IMR-90 (cell line): ENCODE results near the gene HEYL. TPM values are rescaled to one million over a fixed set of nuclear protein-coding genes. Genes with fewer than 3 reads are reported as not detected.

Experiments used
- ATAC-seq: fragments of 200-7000 bp; cut with Tn5 transposase; 2 replicates; pipeline ENCODE4 v1.9.1; 2020; ENCODE audit warnings: low read depth, mild to moderate bottlenecking, moderate library complexity
- BruUV-seq: library from RNA; stranded (reverse); fragments of 400-500 nt; replicated peaks from 2 replicates; lab custom pipeline; 2021; lab: Mats Ljungman, UMichigan
- CTCF ChIA-PET: fragments of 300-600 bp; formaldehyde crosslinking; extraction: SDS; loops from one replicate; lab custom pipeline; 2021; ENCODE audit warnings: antibody characterized with exemption; lab: Yijun Ruan, JAX
- POLR2A ChIA-PET: fragments of 300-600 bp; sonication (Branson Sonifier 250); formaldehyde crosslinking; loops from one replicate; lab custom pipeline; 2022; ENCODE audit warnings: antibody characterized with exemption; ENCODE audit not compliant: unreplicated experiment; lab: Charles Lee
- DNase-seq: peaks from one replicate; pipeline ENCODE4 v3.0.0; 2013
- H2AFZ ChIP-seq: replicated peaks from 2 replicates; pipeline ENCODE3; 2013; ENCODE audit warnings: low read length, mild to moderate bottlenecking; ENCODE audit not compliant: poor library complexity
- H2AK5ac ChIP-seq: 2 replicates; pipeline ENCODE4 v1.6.1; 2013; ENCODE audit warnings: low read depth, low read length, inconsistent platforms
- H2AK9ac ChIP-seq: replicated peaks from 2 replicates; pipeline ENCODE3; 2013; ENCODE audit warnings: mild to moderate bottlenecking, low read depth, low read length, moderate library complexity; ENCODE audit not compliant: poor library complexity
- H2BK120ac ChIP-seq: 2 replicates; pipeline ENCODE4 v1.6.1; 2013; ENCODE audit warnings: low read depth, low read length, inconsistent platforms
- H2BK15ac ChIP-seq: 3 replicates; pipeline ENCODE4 v1.6.1; 2013; ENCODE audit warnings: low read depth, low read length, inconsistent platforms
- H2BK20ac ChIP-seq: 2 replicates; pipeline ENCODE4 v1.6.1; 2013; ENCODE audit warnings: low read depth, mild to moderate bottlenecking, inconsistent platforms, low read length, moderate library complexity
- H2BK5ac ChIP-seq: 2 replicates; pipeline ENCODE4 v1.6.1; 2013; ENCODE audit warnings: mild to moderate bottlenecking, low read depth, low read length, inconsistent platforms; ENCODE audit not compliant: poor library complexity, severe bottlenecking
- H3K14ac ChIP-seq: replicated peaks from 2 replicates; pipeline ENCODE4 v1.6.1; 2013; ENCODE audit warnings: low read depth, low read length, inconsistent platforms
- H3K18ac ChIP-seq: 2 replicates; pipeline ENCODE4 v1.6.1; 2013; ENCODE audit warnings: low read depth, low read length, control low read depth
- H3K23ac ChIP-seq: 2 replicates; pipeline ENCODE4 v1.6.1; 2013; ENCODE audit warnings: low read depth, low read length, inconsistent platforms
- H3K27ac ChIP-seq: 2 replicates; pipeline ENCODE4 v1.5.1; 2013; ENCODE audit warnings: mild to moderate bottlenecking, control low read depth, low read length; ENCODE audit not compliant: insufficient read depth
- H3K27me3 ChIP-seq: 2 replicates; pipeline ENCODE4 v1.6.1; 2013; ENCODE audit warnings: low read length; ENCODE audit not compliant: control insufficient read depth, insufficient read depth
- H3K36me3 ChIP-seq: 2 replicates; pipeline ENCODE4 v1.6.1; 2013; ENCODE audit warnings: low read length, mixed read lengths; ENCODE audit not compliant: control insufficient read depth, insufficient read depth
- H3K4ac ChIP-seq: 2 replicates; pipeline ENCODE4 v1.6.1; 2013; ENCODE audit warnings: low read depth, low read length, inconsistent platforms
- H3K4me1 ChIP-seq: 2 replicates; pipeline ENCODE4 v1.6.1; 2013; ENCODE audit warnings: low read length, mixed read lengths; ENCODE audit not compliant: control insufficient read depth, insufficient read depth
- H3K4me2 ChIP-seq: 2 replicates; pipeline ENCODE4 v1.6.1; 2013; ENCODE audit warnings: low read depth, mild to moderate bottlenecking, control low read depth, low read length, moderate library complexity
- H3K4me3 ChIP-seq: 2 replicates; pipeline ENCODE4 v1.5.1; 2013; ENCODE audit warnings: low read depth, mild to moderate bottlenecking, control low read depth, low read length, moderate library complexity; ENCODE audit not compliant: insufficient read depth
- H3K56ac ChIP-seq: 2 replicates; pipeline ENCODE4 v1.6.1; 2013; ENCODE audit warnings: low read length, inconsistent platforms; ENCODE audit not compliant: insufficient read depth; ENCODE audit errors: extremely low read depth
- H3K79me1 ChIP-seq, 2 experiments: 2 replicates each; pipeline ENCODE4 v1.6.1; 2013; ENCODE audit warnings: low read length in 2 of 2, inconsistent platforms in 1 of 2, low read depth in 1 of 2
- H3K9ac ChIP-seq: 2 replicates; pipeline ENCODE4 v1.6.1; 2013; ENCODE audit warnings: low read depth, low read length, control low read depth
- H3K9me1 ChIP-seq: 2 replicates; pipeline ENCODE4 v1.6.1; 2013; ENCODE audit warnings: low read length, inconsistent platforms; ENCODE audit not compliant: insufficient read depth
- H3K9me3 ChIP-seq: 2 replicates; pipeline ENCODE4 v1.6.1; 2013; ENCODE audit warnings: low read length; ENCODE audit not compliant: control insufficient read depth, insufficient read depth
- H4K20me1 ChIP-seq: 2 replicates; pipeline ENCODE4 v1.6.1; 2013; ENCODE audit warnings: low read length, inconsistent platforms; ENCODE audit not compliant: insufficient read depth
- H4K5ac ChIP-seq: 2 replicates; pipeline ENCODE4 v1.6.1; 2013; ENCODE audit warnings: mild to moderate bottlenecking, low read depth, low read length, control low read depth
- H4K8ac ChIP-seq, 2 experiments: 2 replicates each; pipeline ENCODE4 v1.6.1; 2013; ENCODE audit warnings: low read depth in 2 of 2, low read length in 2 of 2, control low read depth in 1 of 2, inconsistent platforms in 1 of 2
- H4K91ac ChIP-seq: 2 replicates; pipeline ENCODE4 v1.6.1; 2013; ENCODE audit warnings: low read depth, low read length, inconsistent platforms; ENCODE audit not compliant: insufficient read depth
- BHLHE40 ChIP-seq: fragments of 150-350 bp; IDR thresholded peaks from 2 replicates; pipeline ENCODE4 v1.6.1; 2016; ENCODE audit warnings: mild to moderate bottlenecking, low read depth, low read length
- CEBPB ChIP-seq: IDR thresholded peaks from 2 replicates; pipeline ENCODE4 v1.6.1; 2012; ENCODE audit warnings: low read depth, low read length, improper control_type of control experiment
- CHD1 ChIP-seq: IDR thresholded peaks from 2 replicates; pipeline ENCODE4 v1.6.1; 2012; ENCODE audit warnings: low read depth, low read length, improper control_type of control experiment
- FOS ChIP-seq: fragments of 150-350 bp; IDR thresholded peaks from 2 replicates; pipeline ENCODE4 v1.6.1; 2016; ENCODE audit warnings: low read depth, low read length
- MAFK ChIP-seq: IDR thresholded peaks from 2 replicates; pipeline ENCODE4 v1.6.1; 2012; ENCODE audit warnings: low read depth, low read length, improper control_type of control experiment
- MAZ ChIP-seq: IDR thresholded peaks from 2 replicates; pipeline ENCODE4 v1.6.1; 2012; ENCODE audit warnings: low read depth, mild to moderate bottlenecking, low read length, improper control_type of control experiment, moderate library complexity, borderline replicate concordance
- MXI1 ChIP-seq: IDR thresholded peaks from 2 replicates; pipeline ENCODE4 v1.6.1; 2012; ENCODE audit warnings: low read depth, mild to moderate bottlenecking, low read length, moderate library complexity, borderline replicate concordance
- NFE2L2 ChIP-seq: fragments of 150-350 bp; IDR thresholded peaks from 2 replicates; pipeline ENCODE4 v1.6.1; 2016; ENCODE audit warnings: low read depth, mild to moderate bottlenecking, low read length
- POLR2A ChIP-seq: IDR thresholded peaks from 2 replicates; pipeline ENCODE4 v1.6.1; 2012; ENCODE audit warnings: mild to moderate bottlenecking, low read depth, low read length
- RAD21 ChIP-seq: IDR thresholded peaks from 2 replicates; pipeline ENCODE4 v1.6.1; 2012; ENCODE audit warnings: low read length, improper control_type of control experiment
- RCOR1 ChIP-seq: IDR thresholded peaks from 2 replicates; pipeline ENCODE4 v1.6.1; 2012; ENCODE audit warnings: mild to moderate bottlenecking, low read length, improper control_type of control experiment; ENCODE audit not compliant: insufficient replicate concordance
- RFX5 ChIP-seq: IDR thresholded peaks from 2 replicates; pipeline ENCODE4 v1.8.0; 2012; ENCODE audit warnings: low read depth, mild to moderate bottlenecking, low read length, moderate library complexity
- SMC3 ChIP-seq: fragments of 150-350 bp; IDR thresholded peaks from 2 replicates; pipeline ENCODE4 v1.6.1; 2016; ENCODE audit warnings: low read depth, mild to moderate bottlenecking, antibody characterized with exemption, low read length, moderate library complexity
- WGBS, 2 experiments: methylation state at CpG; one replicate each; pipeline versions ENCODE4 v1.1.5 to v1.1.7; 2013; ENCODE audit warnings: missing lambda C conversion rate in 2 of 2; ENCODE audit not compliant: insufficient read length in 1 of 2; ENCODE audit errors: extremely low coverage in 2 of 2; 5-methylcytosine and 5-hydroxymethylcytosine counted together
- dilution Hi-C: fragments of 300-500 bp; cut with HindIII; formaldehyde crosslinking; loops from one replicate; pipeline ENCODE4 v1.14.3; 2018; ENCODE audit warnings: low sequenced_read_pairs; ENCODE audit not compliant: unreplicated experiment
- in situ Hi-C: fragments of 300-500 bp; cut with MboI; formaldehyde crosslinking; loops from 3 replicates; pipeline ENCODE4 v1.14.3; 2019; ENCODE audit warnings: low sequenced_read_pairs, inconsistent platforms, mixed read lengths
- intact Hi-C: fragments of 100-400 bp; cut with micrococcal nuclease; formaldehyde crosslinking; loops from 2 replicates; pipeline ENCODE4 v1.10.0; 2022
- polyA plus RNA-seq, 3 experiments: library from polyadenylated mRNA; depleted of rRNA; stranded (reverse); fragments of >200 nt; gene quantifications; 2 replicates each; pipeline ENCODE4 v1.2.3, GENCODE V29; 2012; ENCODE audit warnings: low replicate concordance in 1 of 3
- total RNA-seq: library from RNA; depleted of rRNA; stranded (reverse); fragments of >200 nt; gene quantifications from 2 replicates; pipeline ENCODE4 v1.2.3, GENCODE V29; 2012
- TF ChIP-seq, protein P1 (sequence below): fragments of 150-350 bp; IDR thresholded peaks from 2 replicates; pipeline ENCODE4 v1.6.1; 2017; ENCODE audit warnings: mild to moderate bottlenecking, antibody characterized with exemption, low read length, low read depth
- TF ChIP-seq, protein P2 (sequence below): fragments of 150-350 bp; IDR thresholded peaks from 2 replicates; pipeline ENCODE4 v1.6.1; 2016; ENCODE audit warnings: low read depth, mild to moderate bottlenecking, low read length, moderate library complexity, borderline replicate concordance
- TF ChIP-seq, protein P3 (sequence below): conservative IDR thresholded peaks from 2 replicates; pipeline ENCODE4 v1.5.1; 2012; ENCODE audit warnings: mild to moderate bottlenecking, low read depth, low read length, improper control_type of control experiment

The HEYL gene
- total and polyA plus RNA-seq, 2 of the 4 experiments (the other 2 are of a cell fraction): 0.02 TPM; not detected in 1

DNA sequence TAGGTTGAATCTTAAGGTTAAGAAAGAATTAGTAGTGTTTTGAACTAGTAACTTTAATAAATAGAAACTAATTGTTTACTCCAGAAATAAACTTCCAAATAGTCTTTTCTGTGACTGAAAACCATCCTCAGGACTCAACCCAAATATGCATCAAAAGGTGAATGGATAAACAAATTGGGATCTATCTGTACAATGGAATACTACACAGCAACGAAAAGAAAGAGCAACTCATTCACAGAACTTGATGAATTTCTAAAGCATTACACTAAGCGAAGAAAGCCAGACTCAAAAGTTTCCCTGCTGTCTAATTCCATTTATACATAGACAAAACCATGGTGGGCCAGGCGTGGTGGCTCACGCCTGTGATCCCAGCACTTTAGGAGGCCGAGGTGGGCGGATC lies 25.0 kb downstream of the HEYL start:
- H4K20me1 ChIP-seq: no peaks in the 10 kb centered on the region
- no peak overlapping the region for H2BK20ac ChIP-seq
- no peak overlapping the region for H3K4me2 ChIP-seq
- H3K36me3 ChIP-seq: no peaks in the 10 kb centered on the region
- intact Hi-C loops: no loop called here
- H4K5ac ChIP-seq: no peak overlapping the region
- no CpG with 5 or more reads among the region's 6 CpGs for WGBS, 2 experiments
- no peak overlapping the region for H3K4ac ChIP-seq
- no peaks in the 10 kb centered on the region for H3K79me1 ChIP-seq
- H4K91ac ChIP-seq: no peak overlapping the region
- H2BK120ac ChIP-seq: no peak overlapping the region
- no peak for DNase-seq
- H2AK9ac ChIP-seq: no peak overlapping the region
- no peak overlapping the region for H2BK5ac ChIP-seq
- in situ Hi-C loops: no loop called here
- H3K18ac ChIP-seq: no peak overlapping the region
- no peak overlapping the region for H3K27ac ChIP-seq
- H2BK15ac ChIP-seq: no peak overlapping the region
- POLR2A ChIA-PET: no interaction called here
- CTCF ChIA-PET: interaction anchor here (1.3 kb wide), 1 partner anchor 43 kb away, joined by 3 read pairs; no protein-coding TSS in a partner anchor
- H3K4me1 ChIP-seq: peaks cover 2% of the 10 kb centered on the region; the same call in 1 of the 2 replicates
- H3K4me3 ChIP-seq: no peak overlapping the region
- no peaks in the 10 kb centered on the region for H3K9me1 ChIP-seq
- H3K56ac ChIP-seq: no peak overlapping the region
- no peak overlapping the region for H3K14ac ChIP-seq
- H4K8ac ChIP-seq: no peak overlapping the region
- H2AFZ ChIP-seq: no peak overlapping the region
- dilution Hi-C loops: no loop called here
- H3K9ac ChIP-seq: no peak overlapping the region
- no TSS peak for BruUV-seq
- TF ChIP-seq MXI1: no peak
- TF ChIP-seq RFX5: no peak
- TF ChIP-seq, protein P1, sequence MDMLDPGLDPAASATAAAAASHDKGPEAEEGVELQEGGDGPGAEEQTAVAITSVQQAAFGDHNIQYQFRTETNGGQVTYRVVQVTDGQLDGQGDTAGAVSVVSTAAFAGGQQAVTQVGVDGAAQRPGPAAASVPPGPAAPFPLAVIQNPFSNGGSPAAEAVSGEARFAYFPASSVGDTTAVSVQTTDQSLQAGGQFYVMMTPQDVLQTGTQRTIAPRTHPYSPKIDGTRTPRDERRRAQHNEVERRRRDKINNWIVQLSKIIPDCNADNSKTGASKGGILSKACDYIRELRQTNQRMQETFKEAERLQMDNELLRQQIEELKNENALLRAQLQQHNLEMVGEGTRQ: no peak
- no peak for TF ChIP-seq FOS
- TF ChIP-seq, protein P2, sequence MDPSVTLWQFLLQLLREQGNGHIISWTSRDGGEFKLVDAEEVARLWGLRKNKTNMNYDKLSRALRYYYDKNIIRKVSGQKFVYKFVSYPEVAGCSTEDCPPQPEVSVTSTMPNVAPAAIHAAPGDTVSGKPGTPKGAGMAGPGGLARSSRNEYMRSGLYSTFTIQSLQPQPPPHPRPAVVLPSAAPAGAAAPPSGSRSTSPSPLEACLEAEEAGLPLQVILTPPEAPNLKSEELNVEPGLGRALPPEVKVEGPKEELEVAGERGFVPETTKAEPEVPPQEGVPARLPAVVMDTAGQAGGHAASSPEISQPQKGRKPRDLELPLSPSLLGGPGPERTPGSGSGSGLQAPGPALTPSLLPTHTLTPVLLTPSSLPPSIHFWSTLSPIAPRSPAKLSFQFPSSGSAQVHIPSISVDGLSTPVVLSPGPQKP: no peak
- no peak for TF ChIP-seq MAZ
- TF ChIP-seq CHD1: no peak
- no peak for TF ChIP-seq SMC3
- no peak for TF ChIP-seq POLR2A
- TF ChIP-seq NFE2L2: no peak
- TF ChIP-seq RCOR1: no peak
- TF ChIP-seq RAD21: no peak
- no peak for TF ChIP-seq CEBPB
- TF ChIP-seq MAFK: no peak
- TF ChIP-seq BHLHE40: no peak
- TF ChIP-seq, protein P3, sequence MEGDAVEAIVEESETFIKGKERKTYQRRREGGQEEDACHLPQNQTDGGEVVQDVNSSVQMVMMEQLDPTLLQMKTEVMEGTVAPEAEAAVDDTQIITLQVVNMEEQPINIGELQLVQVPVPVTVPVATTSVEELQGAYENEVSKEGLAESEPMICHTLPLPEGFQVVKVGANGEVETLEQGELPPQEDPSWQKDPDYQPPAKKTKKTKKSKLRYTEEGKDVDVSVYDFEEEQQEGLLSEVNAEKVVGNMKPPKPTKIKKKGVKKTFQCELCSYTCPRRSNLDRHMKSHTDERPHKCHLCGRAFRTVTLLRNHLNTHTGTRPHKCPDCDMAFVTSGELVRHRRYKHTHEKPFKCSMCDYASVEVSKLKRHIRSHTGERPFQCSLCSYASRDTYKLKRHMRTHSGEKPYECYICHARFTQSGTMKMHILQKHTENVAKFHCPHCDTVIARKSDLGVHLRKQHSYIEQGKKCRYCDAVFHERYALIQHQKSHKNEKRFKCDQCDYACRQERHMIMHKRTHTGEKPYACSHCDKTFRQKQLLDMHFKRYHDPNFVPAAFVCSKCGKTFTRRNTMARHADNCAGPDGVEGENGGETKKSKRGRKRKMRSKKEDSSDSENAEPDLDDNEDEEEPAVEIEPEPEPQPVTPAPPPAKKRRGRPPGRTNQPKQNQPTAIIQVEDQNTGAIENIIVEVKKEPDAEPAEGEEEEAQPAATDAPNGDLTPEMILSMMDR: no peak
- peaks cover 6% of the 10 kb centered on the region; the same call in 1 of the 2 replicates for H3K27me3 ChIP-seq
- ATAC-seq: no peak
- H3K9me3 ChIP-seq: no peaks in the 10 kb centered on the region
- H3K23ac ChIP-seq: no peak overlapping the region
- H2AK5ac ChIP-seq: no peak overlapping the region; the same call in 1 of the 2 replicates
